Neural progenitor cell (in vitro differentiated cells): Measurements from ENCODE around the gene RRM1.

ENCODE experiments used
- EZH2 ChIP-seq: fragments of 200-600 bp; sonication (generic); IDR thresholded peaks from 2 replicates; pipeline ENCODE4 v1.6.1; 2017; ENCODE audit warnings: antibody characterized with exemption, mild to moderate bottlenecking, moderate library complexity
- EZH2phosphoT487 ChIP-seq: fragments of 200-600 bp; sonication (generic); IDR thresholded peaks from 2 replicates; pipeline ENCODE4 v1.6.1; 2017; ENCODE audit warnings: antibody characterized with exemption
- TF ChIP-seq, protein P1 (sequence below): fragments of 200-600 bp; sonication (generic); IDR thresholded peaks from 2 replicates; pipeline ENCODE4 v1.5.1; 2017; ENCODE audit warnings: antibody characterized with exemption, mild to moderate bottlenecking

DNA sequence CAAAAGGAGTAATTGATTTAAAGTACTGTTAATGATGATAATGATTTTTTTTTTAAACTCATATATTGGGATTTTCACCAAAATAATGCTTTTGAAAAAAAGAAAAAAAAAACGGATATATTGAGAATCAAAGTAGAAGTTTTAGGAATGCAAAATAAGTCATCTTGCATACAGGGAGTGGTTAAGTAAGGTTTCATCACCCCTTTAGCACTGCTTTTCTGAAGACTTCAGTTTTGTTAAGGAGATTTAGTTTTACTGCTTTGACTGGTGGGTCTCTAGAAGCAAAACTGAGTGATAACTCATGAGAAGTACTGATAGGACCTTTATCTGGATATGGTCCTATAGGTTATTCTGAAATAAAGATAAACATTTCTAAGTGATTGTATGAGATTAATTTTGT, 43.9 kb downstream of the RRM1 start:
- TF ChIP-seq, protein P1, sequence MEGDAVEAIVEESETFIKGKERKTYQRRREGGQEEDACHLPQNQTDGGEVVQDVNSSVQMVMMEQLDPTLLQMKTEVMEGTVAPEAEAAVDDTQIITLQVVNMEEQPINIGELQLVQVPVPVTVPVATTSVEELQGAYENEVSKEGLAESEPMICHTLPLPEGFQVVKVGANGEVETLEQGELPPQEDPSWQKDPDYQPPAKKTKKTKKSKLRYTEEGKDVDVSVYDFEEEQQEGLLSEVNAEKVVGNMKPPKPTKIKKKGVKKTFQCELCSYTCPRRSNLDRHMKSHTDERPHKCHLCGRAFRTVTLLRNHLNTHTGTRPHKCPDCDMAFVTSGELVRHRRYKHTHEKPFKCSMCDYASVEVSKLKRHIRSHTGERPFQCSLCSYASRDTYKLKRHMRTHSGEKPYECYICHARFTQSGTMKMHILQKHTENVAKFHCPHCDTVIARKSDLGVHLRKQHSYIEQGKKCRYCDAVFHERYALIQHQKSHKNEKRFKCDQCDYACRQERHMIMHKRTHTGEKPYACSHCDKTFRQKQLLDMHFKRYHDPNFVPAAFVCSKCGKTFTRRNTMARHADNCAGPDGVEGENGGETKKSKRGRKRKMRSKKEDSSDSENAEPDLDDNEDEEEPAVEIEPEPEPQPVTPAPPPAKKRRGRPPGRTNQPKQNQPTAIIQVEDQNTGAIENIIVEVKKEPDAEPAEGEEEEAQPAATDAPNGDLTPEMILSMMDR: no peak
- TF ChIP-seq EZH2phosphoT487: no peak
- no peak for TF ChIP-seq EZH2
